ENCODE results near the gene C1QB. TPM values are rescaled to one million over a fixed set of nuclear protein-coding genes. Genes with fewer than 3 reads are reported as not detected.
A peak's percentile ranks its signal among the peaks of the same experiment; 100 is the strongest.

The C1QB gene
- total and polyA plus RNA-seq, 2 of the 4 experiments (the other 2 are of a cell fraction), result not detected

- Histone ChIP-seq H3K27ac (ENCODE audit: insufficient read depth, low read length) (no peak overlapping the region), H4K20me1 (ENCODE audit: insufficient read depth, low read length) (no peaks in the 10 kb centered on the region), H3K4me3 (ENCODE audit: insufficient read depth, low read depth, low read length) (no peak overlapping the region), H3K9me3 (ENCODE audit: control insufficient read depth, insufficient read depth, low read length) (no peaks in the 10 kb centered on the region), H4K91ac (ENCODE audit: insufficient read depth, low read depth, low read length) (no peak overlapping the region), H2BK15ac (ENCODE audit: low read depth, low read length) (no peak overlapping the region), H3K36me3 (ENCODE audit: control insufficient read depth, insufficient read depth, low read length) (no peaks in the 10 kb centered on the region), H4K8ac (ENCODE audit: low read depth in 2 of 2, low read length in 2 of 2) (no peak overlapping the region), H3K56ac (ENCODE audit: extremely low read depth, insufficient read depth, low read length) (no peak overlapping the region), H3K9me1 (ENCODE audit: insufficient read depth, low read length) (no peaks in the 10 kb centered on the region), H3K4me2 (ENCODE audit: low read depth, low read length) (no peak overlapping the region), H2BK120ac (ENCODE audit: low read depth, low read length) (no peak overlapping the region), H3K27me3 (ENCODE audit: control insufficient read depth, insufficient read depth, low read length) (peaks cover 76% of the 10 kb centered on the region), H2BK20ac (ENCODE audit: low read depth, low read length) (no peak overlapping the region), H3K18ac (ENCODE audit: low read depth, low read length) (no peak overlapping the region), H3K4me1 (ENCODE audit: control insufficient read depth, insufficient read depth, low read length) (no peaks in the 10 kb centered on the region), H2AK5ac (ENCODE audit: low read depth, low read length) (no peak overlapping the region), H3K4ac (ENCODE audit: low read depth, low read length) (no peak overlapping the region), H3K14ac (replicated peaks; ENCODE audit: low read depth, low read length) (no peak overlapping the region), H3K23ac (ENCODE audit: low read depth, low read length) (no peak overlapping the region), H3K9ac (ENCODE audit: low read depth, low read length) (no peak overlapping the region), H4K5ac (ENCODE audit: low read depth, low read length) (no peak overlapping the region), H2AK9ac (replicated peaks; ENCODE audit: low read depth, low read length, poor library complexity) (peak overlapping the region; percentile 60), H3K79me1 (ENCODE audit: low read depth in 1 of 2, low read length in 2 of 2) (no peaks in the 10 kb centered on the region), H2BK5ac (ENCODE audit: low read depth, low read length, poor library complexity, severe bottlenecking) (no peak overlapping the region), H2AFZ (replicated peaks; ENCODE audit: low read length, poor library complexity) (peak overlapping the region; percentile 77)
- ChIA-PET POLR2A (ENCODE audit: unreplicated experiment) (no interaction called here), CTCF (interaction anchor here (0.6 kb wide), 1 partner anchor 271 kb away, joined by 4 read pairs; no protein-coding TSS in a partner anchor)
- intact Hi-C loops (cut with micrococcal nuclease), result loop anchor here (1.0 to 10.0 kb wide), 2 partner anchors 265 to 299 kb away; no protein-coding TSS in a partner anchor
- WGBS, 2 experiments (ENCODE audit: extremely low coverage in 2 of 2, insufficient read length in 1 of 2), result 10% methylated on average over 2 of the region's 7 CpGs; no CpG with 5 or more reads in 1 of the 2 experiments
- in situ Hi-C loops (cut with MboI; ENCODE audit: low sequenced_read_pairs), result no loop called here
- ATAC-seq (ENCODE audit: low read depth), result peak; percentile 87
- dilution Hi-C loops (cut with HindIII; ENCODE audit: low sequenced_read_pairs, unreplicated experiment), result no loop called here
- TF ChIP-seq CTCF (conservative IDR thresholded peaks at IDR 0.05; ENCODE audit: low read depth, low read length), result peak; percentile 69
- no peak for TF ChIP-seq CHD1 (IDR thresholded peaks at IDR 0.05; ENCODE audit: low read depth, low read length)
- peak; percentile 83 for TF ChIP-seq SMC3 (IDR thresholded peaks at IDR 0.05; ENCODE audit: low read depth, low read length)
- TF ChIP-seq RAD21 (IDR thresholded peaks at IDR 0.05; ENCODE audit: low read length), result peak; percentile 88
- TF ChIP-seq, protein P1, sequence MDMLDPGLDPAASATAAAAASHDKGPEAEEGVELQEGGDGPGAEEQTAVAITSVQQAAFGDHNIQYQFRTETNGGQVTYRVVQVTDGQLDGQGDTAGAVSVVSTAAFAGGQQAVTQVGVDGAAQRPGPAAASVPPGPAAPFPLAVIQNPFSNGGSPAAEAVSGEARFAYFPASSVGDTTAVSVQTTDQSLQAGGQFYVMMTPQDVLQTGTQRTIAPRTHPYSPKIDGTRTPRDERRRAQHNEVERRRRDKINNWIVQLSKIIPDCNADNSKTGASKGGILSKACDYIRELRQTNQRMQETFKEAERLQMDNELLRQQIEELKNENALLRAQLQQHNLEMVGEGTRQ (IDR thresholded peaks at IDR 0.05; ENCODE audit: low read depth, low read length), result no peak
- no TSS peak for BruUV-seq (replicated peaks)
- peak; percentile 43 for DNase-seq
Measured at GRCh38 chr1:22665752-22666151, 12.7 kb downstream of the C1QB start.
